ENCODE data around the gene MAPKAPK5.

Gene MAPKAPK5

GRCh38 chr12:111887926-111888745 lies 46.1 kb downstream of the MAPKAPK5 start:
- no peak overlapping the region for H3K4me3 ChIP-seq (ENCODE audit: low read depth, low read length)
- TF ChIP-seq MAX (IDR thresholded peaks at IDR 0.05; ENCODE audit: low read depth, low read length) (no peak), CTCF (IDR thresholded peaks at IDR 0.05; ENCODE audit: low read depth, low read length) (no peak)
- DNase-seq (ENCODE audit: low read depth): no peak

- no peak for TF ChIP-seq MAX (IDR thresholded peaks at IDR 0.05; ENCODE audit: low read depth, low read length)
- TF ChIP-seq MYC (IDR thresholded peaks at IDR 0.05; ENCODE audit: low read depth, low read length): no peak
- TF ChIP-seq CTCF (IDR thresholded peaks at IDR 0.05; ENCODE audit: low read depth, low read length): no peak
- no peak for TF ChIP-seq POLR2A (IDR thresholded peaks at IDR 0.05; ENCODE audit: extremely low read depth, insufficient read length)
- no peak for DNase-seq (ENCODE audit: low read depth)
- H3K4me3 ChIP-seq (ENCODE audit: low read depth, low read length): no peak overlapping the region
Measured at GRCh38 chr12:111893287-111893686, 51.3 kb downstream of the MAPKAPK5 start.

GRCh38 chr12:111894556-111894955 lies 52.5 kb downstream of the MAPKAPK5 start:
- H3K4me3 ChIP-seq (ENCODE audit: low read depth, low read length): no peak overlapping the region
- no peak for DNase-seq (ENCODE audit: low read depth)
- TF ChIP-seq MYC (IDR thresholded peaks at IDR 0.05; ENCODE audit: low read depth, low read length): no peak
- TF ChIP-seq CTCF (IDR thresholded peaks at IDR 0.05; ENCODE audit: low read depth, low read length): no peak
- TF ChIP-seq MAX (IDR thresholded peaks at IDR 0.05; ENCODE audit: low read depth, low read length): no peak
- TF ChIP-seq POLR2A (IDR thresholded peaks at IDR 0.05; ENCODE audit: extremely low read depth, insufficient read length): no peak

- TF ChIP-seq POLR2A (IDR thresholded peaks at IDR 0.05; ENCODE audit: extremely low read depth, insufficient read length) (no peak), MAX (IDR thresholded peaks at IDR 0.05; ENCODE audit: low read depth, low read length) (no peak), CTCF (IDR thresholded peaks at IDR 0.05; ENCODE audit: low read depth, low read length) (no peak), MYC (IDR thresholded peaks at IDR 0.05; ENCODE audit: low read depth, low read length) (no peak)
- DNase-seq (ENCODE audit: low read depth): no peak
- no peak overlapping the region for H3K4me3 ChIP-seq (ENCODE audit: low read depth, low read length)
Measured at GRCh38 chr12:111901182-111901581, 59.2 kb downstream of the MAPKAPK5 start.

- no peak overlapping the region for H3K4me3 ChIP-seq (ENCODE audit: low read depth, low read length)
- no peak for TF ChIP-seq MAX (IDR thresholded peaks at IDR 0.05; ENCODE audit: low read depth, low read length)
- no peak for TF ChIP-seq POLR2A (IDR thresholded peaks at IDR 0.05; ENCODE audit: extremely low read depth, insufficient read length)
- no peak for TF ChIP-seq MYC (IDR thresholded peaks at IDR 0.05; ENCODE audit: low read depth, low read length)
- no peak for TF ChIP-seq CTCF (IDR thresholded peaks at IDR 0.05; ENCODE audit: low read depth, low read length)
- peak; percentile 36 for DNase-seq (ENCODE audit: low read depth)
Measured at GRCh38 chr12:111904446-111904975, 62.5 kb downstream of the MAPKAPK5 start.
